ENCODE measurements around the gene SLC28A2.
"Not testable (repeated sequence)": the region's sequence is repeated elsewhere in the genome, so short reads cannot be mapped to it uniquely, and the experiment has no call there.

The SLC28A2 gene

GRCh38 chr15:45263854-45264253 is 11.8 kb downstream of the SLC28A2 start:
- DNase-seq, result no peak

GRCh38 chr15:45265506-45265905 is 13.5 kb downstream of the SLC28A2 start:
- DNase-seq, result no peak

GRCh38 chr15:45268135-45268534 is 16.1 kb downstream of the SLC28A2 start:
- DNase-seq, result no peak

GRCh38 chr15:45274636-45275380 is 22.8 kb downstream of the SLC28A2 start:
- DNase-seq, result no peak

GRCh38 chr15:45276831-45277230 is 24.8 kb downstream of the SLC28A2 start:
- no peak for DNase-seq

GRCh38 chr15:45279024-45279698 is 27.1 kb downstream of the SLC28A2 start:
- DNase-seq, result peak; percentile 83

GRCh38 chr15:45285413-45285812 is 33.4 kb downstream of the SLC28A2 start:
- no peak for DNase-seq

GRCh38 chr15:45287390-45287956 is 35.4 kb downstream of the SLC28A2 start:
- DNase-seq, result no peak

GRCh38 chr15:45288947-45289346 is 36.9 kb downstream of the SLC28A2 start:
- DNase-seq, result no peak

GRCh38 chr15:45291822-45292582 is 40.0 kb downstream of the SLC28A2 start:
- no peak for DNase-seq

- not testable (repeated sequence) for DNase-seq
These were observed 41.3 kb downstream of the SLC28A2 start for GRCh38 chr15:45293326-45293725.

GRCh38 chr15:45298964-45299378 is 46.9 kb downstream of the SLC28A2 start:
- not testable (repeated sequence) for DNase-seq

- DNase-seq, result no peak
These were observed 52.7 kb downstream of the SLC28A2 start for GRCh38 chr15:45304711-45305110.

- no peak for DNase-seq
These were observed 54.1 kb downstream of the SLC28A2 start for GRCh38 chr15:45306105-45306504.

GRCh38 chr15:45307230-45307924 is 55.3 kb downstream of the SLC28A2 start:
- DNase-seq, result no peak

GRCh38 chr15:45314117-45314516 is 62.1 kb downstream of the SLC28A2 start:
- not testable (repeated sequence) for DNase-seq

GRCh38 chr15:45314960-45315359 is 62.9 kb downstream of the SLC28A2 start:
- DNase-seq, result no peak

- no peak for DNase-seq
These were observed 67.6 kb downstream of the SLC28A2 start for GRCh38 chr15:45319472-45320214.

GRCh38 chr15:45320581-45321205 is 68.7 kb downstream of the SLC28A2 start:
- DNase-seq, result no peak

GRCh38 chr15:45326280-45326679 is 74.2 kb downstream of the SLC28A2 start:
- no peak for DNase-seq

GRCh38 chr15:45326741-45327140 is 74.7 kb downstream of the SLC28A2 start:
- DNase-seq, result no peak

Data from DMS153 (cell line).